Common myeloid progenitor, CD34-positive (primary cell): ENCODE results near the gene PRPF40B.

ENCODE experiments used
- CTCF ChIA-PET: fragments of 350-600 bp; sonication (Branson Sonifier 250); formaldehyde crosslinking; loops from one replicate; lab custom pipeline; 2021; ENCODE audit warnings: antibody characterized with exemption; lab: Charles Lee
- POLR2A ChIA-PET: fragments of 350-600 bp; sonication (Branson Sonifier 250); formaldehyde crosslinking; loops from one replicate; lab custom pipeline; 2021; ENCODE audit warnings: antibody characterized with exemption; lab: Charles Lee
- DNase-seq, 3 donors: peaks; one replicate each; pipeline versions ENCODE4 v3.0.0 to v3.0.0-alpha.2; 2013
- H3K27ac ChIP-seq, 2 experiments: 1 replicate in 1 of 2; 2 replicates in 1 of 2; pipeline ENCODE4 v1.7.0; 2013; ENCODE audit warnings: inconsistent platforms in 2 of 2, low read length in 2 of 2, mild to moderate bottlenecking in 2 of 2, low read depth in 1 of 2, moderate library complexity in 1 of 2; ENCODE audit not compliant: severe bottlenecking in 2 of 2, insufficient read depth in 1 of 2, poor library complexity in 1 of 2
- H3K27me3 ChIP-seq, 5 experiments: replicated peaks in 2 of 5; 1 replicate in 3 of 5; 2 replicates in 2 of 5; pipeline versions ENCODE4 v1.6.1 to v1.7.0; 2013; ENCODE audit warnings: low read length in 4 of 5, mild to moderate bottlenecking in 2 of 5, moderate library complexity in 2 of 5, inconsistent platforms in 1 of 5; ENCODE audit not compliant: insufficient read depth in 5 of 5, control insufficient read depth in 4 of 5
- H3K36me3 ChIP-seq, 4 experiments: 1 replicate in 2 of 4; 2 replicates in 2 of 4; pipeline versions ENCODE4 v1.6.1 to v1.7.0; 2013; ENCODE audit warnings: low read length in 3 of 4, control low read depth in 1 of 4, mild to moderate bottlenecking in 1 of 4; ENCODE audit not compliant: control insufficient read depth in 4 of 4, insufficient read depth in 4 of 4
- H3K4me1 ChIP-seq, 4 experiments: 1 replicate in 3 of 4; 2 replicates in 1 of 4; pipeline versions ENCODE4 v1.6.1 to v1.7.1; 2013; ENCODE audit warnings: low read length in 3 of 4, mild to moderate bottlenecking in 3 of 4, control low read depth in 1 of 4, inconsistent platforms in 1 of 4, moderate library complexity in 1 of 4; ENCODE audit not compliant: control insufficient read depth in 4 of 4, insufficient read depth in 4 of 4; ENCODE audit errors: control extremely low read depth in 1 of 4
- H3K4me3 ChIP-seq, 7 experiments: 1 replicate in 4 of 7; 2 replicates in 3 of 7; pipeline versions ENCODE4 v1.5.1 to v1.7.0; 2013; ENCODE audit warnings: mild to moderate bottlenecking in 7 of 7, low read length in 6 of 7, moderate library complexity in 6 of 7, inconsistent platforms in 2 of 7, low read depth in 2 of 7, control low read depth in 1 of 7; ENCODE audit not compliant: insufficient read depth in 4 of 7, control insufficient read depth in 1 of 7; ENCODE audit errors: extremely low read depth in 1 of 7
- H3K9me3 ChIP-seq, 5 experiments: 1 replicate in 4 of 5; 2 replicates in 1 of 5; pipeline versions ENCODE4 v1.6.1 to v1.7.1; 2013; ENCODE audit warnings: low read length in 4 of 5, mild to moderate bottlenecking in 2 of 5, inconsistent platforms in 1 of 5, low read depth in 1 of 5, moderate library complexity in 1 of 5; ENCODE audit not compliant: control insufficient read depth in 4 of 5, insufficient read depth in 2 of 5; ENCODE audit errors: control extremely low read depth in 1 of 5
- WGBS: methylation state at CpG from one replicate; pipeline ENCODE4 v1.1.5; 2013; ENCODE audit not compliant: insufficient coverage; 5-methylcytosine and 5-hydroxymethylcytosine counted together

PRPF40B gene

DNA sequence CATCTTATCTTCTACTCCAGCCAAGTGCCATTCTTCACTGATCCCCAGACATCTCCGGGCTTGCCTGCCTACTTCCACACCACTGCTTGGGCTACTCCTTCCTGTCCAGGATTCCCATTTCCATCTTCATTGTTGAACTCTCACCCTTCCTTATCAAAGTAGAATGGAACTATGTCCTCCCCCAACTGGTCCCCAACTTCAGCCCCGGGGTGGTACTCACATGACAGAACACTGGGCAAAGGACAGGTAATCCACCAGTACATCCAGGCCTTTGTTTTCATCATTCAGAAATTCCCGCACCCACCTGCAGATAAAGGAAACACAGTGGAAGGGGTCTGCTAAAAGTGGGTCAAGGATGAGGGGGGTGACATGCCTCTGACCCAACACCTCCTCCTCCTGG is 38.4 kb downstream of the PRPF40B start:
- WGBS, result 100% methylated on average over 2 of the region's 3 CpGs
- H3K36me3 ChIP-seq, result peaks cover 0 to 14% (median 6%) of the 10 kb centered on the region in 4 experiments
- ChIA-PET POLR2A (interaction anchor here (1.4 to 2.4 kb wide), 2 partner anchors 11 to 42 kb away, joined by 6 to 41 read pairs; no protein-coding TSS in a partner anchor), CTCF (interaction anchor here (1.5 to 40.7 kb wide), 6 partner anchors 10 to 52 kb away, joined by 6 to 929 read pairs (median 33); partner anchors contain the start of gene FMNL3)
- no peaks in the 10 kb centered on the region for H3K27me3 ChIP-seq
- no peak overlapping the region for H3K27ac ChIP-seq
- peak overlapping the region in 1 of 7 experiments; percentile 61 for H3K4me3 ChIP-seq
- peaks cover 23 to 57% (median 51%) of the 10 kb centered on the region in 4 experiments for H3K4me1 ChIP-seq
- no peaks in the 10 kb centered on the region for H3K9me3 ChIP-seq
- no peak for DNase-seq

DNA sequence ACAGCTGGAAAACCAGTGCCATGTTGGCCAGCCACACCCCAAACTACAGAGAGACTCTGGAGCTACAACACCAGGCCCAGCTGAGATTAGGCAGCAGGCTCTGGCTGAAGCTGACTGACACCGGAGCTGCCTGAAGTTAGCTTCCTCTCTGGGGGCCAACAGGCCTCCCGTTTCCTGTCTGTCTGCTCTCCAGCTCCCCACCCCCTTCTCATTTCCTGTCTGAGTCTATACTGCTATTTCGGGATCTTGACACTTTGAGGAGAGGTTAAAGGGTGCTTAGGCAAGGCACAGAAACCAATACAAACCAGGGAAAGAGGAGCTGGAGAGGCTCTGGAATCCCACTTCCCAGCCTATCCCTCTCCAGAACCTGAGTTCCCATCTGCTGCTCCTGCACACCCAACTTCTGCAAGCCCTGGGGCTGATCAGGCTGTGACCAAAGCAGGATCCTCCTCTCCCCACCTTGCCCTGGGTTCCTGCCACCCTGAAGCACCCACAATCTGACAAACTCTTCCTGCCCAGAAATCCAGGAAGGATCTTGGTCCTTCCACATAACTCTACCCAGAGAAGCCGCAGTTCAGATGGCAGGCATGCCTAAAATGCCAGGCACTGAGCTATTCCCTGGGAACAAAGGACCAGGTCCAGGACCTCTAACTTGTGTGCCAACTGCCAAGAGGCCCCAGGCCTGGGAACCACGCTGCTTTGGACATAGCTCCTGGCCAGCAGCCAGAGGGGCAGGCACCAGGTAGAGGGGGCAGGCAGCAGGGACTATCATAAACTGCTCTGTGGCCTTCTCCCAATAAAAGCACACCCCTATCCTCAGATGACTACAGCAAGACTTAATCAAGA is 39.9 kb downstream of the PRPF40B start:
- POLR2A ChIA-PET, result interaction anchor here (0.5 to 2.4 kb wide), 13 partner anchors 8 to 110 kb away, joined by 3 to 41 read pairs (median 4); partner anchors contain the start of genes FMNL3 and TMBIM6
- H3K27ac ChIP-seq, result peak overlapping the region; percentile 25 to 75
- H3K9me3 ChIP-seq, result no peaks in the 10 kb centered on the region
- no peaks in the 10 kb centered on the region for H3K27me3 ChIP-seq
- peaks cover 0 to 1% (median under 1%) of the 10 kb centered on the region in 4 experiments for H3K36me3 ChIP-seq
- 0% methylated on average over 3 of the region's 5 CpGs for WGBS
- H3K4me1 ChIP-seq, result peaks cover 23 to 57% (median 51%) of the 10 kb centered on the region in 4 experiments
- CTCF ChIA-PET, result interaction anchor here (0.9 to 40.7 kb wide), 14 partner anchors 9 to 115 kb away, joined by 3 to 929 read pairs (median 10); partner anchors contain the start of genes FMNL3 and TMBIM6
- DNase-seq, result peak; percentile 68 to 90 (median 86)
- peak overlapping the region in 4 of 7 experiments; percentile 42 to 61 (median 50) for H3K4me3 ChIP-seq

DNA sequence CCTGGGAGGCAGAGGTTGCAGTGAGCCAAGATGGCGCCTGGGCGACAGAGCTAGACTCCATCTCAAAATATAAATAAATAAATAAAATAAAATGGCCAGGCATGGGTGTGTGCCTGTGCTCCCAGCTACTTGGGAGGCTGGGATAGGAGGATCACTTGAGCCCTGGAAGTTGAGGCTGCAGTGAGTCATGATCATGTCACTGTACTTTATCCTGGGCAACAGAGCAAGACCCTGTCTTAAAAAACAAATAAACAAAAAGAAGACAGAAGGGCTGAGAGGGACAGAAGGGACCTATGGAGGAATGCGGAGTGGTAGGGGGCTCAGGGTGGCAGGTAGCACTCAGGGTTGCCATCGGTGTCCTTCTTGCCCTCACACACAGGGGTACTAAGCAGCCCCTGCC is 40.8 kb downstream of the PRPF40B start:
- Histone ChIP-seq H3K4me3 (no peak overlapping the region), H3K27me3 (no peaks in the 10 kb centered on the region), H3K27ac (no peak overlapping the region), H3K36me3 (no peaks in the 10 kb centered on the region), H3K9me3 (no peaks in the 10 kb centered on the region), H3K4me1 (peaks cover 23 to 57% (median 51%) of the 10 kb centered on the region in 4 experiments)
- no peak for DNase-seq
- 100% methylated on average over 2 of the region's 4 CpGs for WGBS
- POLR2A ChIA-PET, result interaction anchor here (0.6 to 1.3 kb wide), 4 partner anchors 9 to 39 kb away, joined by 3 read pairs; no protein-coding TSS in a partner anchor
- CTCF ChIA-PET, result interaction anchor here (1.0 to 40.7 kb wide), 8 partner anchors 9 to 114 kb away, joined by 3 to 929 read pairs (median 14); partner anchors contain the start of gene FMNL3

DNA sequence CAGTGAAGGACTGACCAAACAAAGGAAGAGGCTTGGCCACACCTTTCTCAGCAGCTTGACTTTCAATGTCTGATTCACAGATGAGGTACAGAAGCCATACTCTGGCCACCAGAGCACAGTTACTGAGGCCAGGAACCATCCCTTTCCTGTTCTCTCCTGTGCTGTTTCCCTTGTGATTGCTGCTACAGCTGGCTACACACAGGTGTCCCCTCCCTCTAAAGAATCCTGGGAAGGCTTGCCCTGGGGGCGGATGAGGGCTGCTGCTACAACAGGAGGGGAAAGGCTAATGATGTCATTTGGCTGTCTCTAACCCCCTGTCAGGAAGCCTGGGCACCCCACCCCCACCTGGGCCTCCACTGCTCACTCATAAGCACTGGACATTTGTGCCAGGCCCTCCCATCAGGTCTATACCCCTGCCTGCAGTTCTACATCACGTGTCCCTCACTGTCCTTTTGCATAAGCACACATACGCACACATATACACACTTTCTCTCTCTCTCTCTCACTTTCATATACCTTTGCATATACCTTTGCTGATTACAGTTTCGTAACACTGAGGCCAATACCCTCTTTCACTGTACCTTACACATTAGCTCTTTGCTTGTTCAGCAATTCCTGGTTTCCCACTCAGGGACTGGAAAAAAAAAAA is 41.4 kb downstream of the PRPF40B start:
- no peaks in the 10 kb centered on the region for H3K9me3 ChIP-seq
- H3K27me3 ChIP-seq, result no peaks in the 10 kb centered on the region
- H3K4me1 ChIP-seq, result peaks cover 23 to 57% (median 51%) of the 10 kb centered on the region in 4 experiments
- 81% methylated on average over 4 of the region's 4 CpGs for WGBS
- ChIA-PET POLR2A (interaction anchor here (0.8 to 1.2 kb wide), 5 partner anchors 10 to 42 kb away, joined by 3 to 5 read pairs (median 3); partner anchors contain the start of gene FMNL3), CTCF (interaction anchor here (0.9 to 40.7 kb wide), 7 partner anchors 8 to 49 kb away, joined by 3 to 929 read pairs (median 16); partner anchors contain the start of gene FMNL3)
- no peaks in the 10 kb centered on the region for H3K36me3 ChIP-seq
- no peak overlapping the region for H3K4me3 ChIP-seq
- no peak for DNase-seq
- peak overlapping the region in 1 of 2 experiments; percentile 7 for H3K27ac ChIP-seq

DNA sequence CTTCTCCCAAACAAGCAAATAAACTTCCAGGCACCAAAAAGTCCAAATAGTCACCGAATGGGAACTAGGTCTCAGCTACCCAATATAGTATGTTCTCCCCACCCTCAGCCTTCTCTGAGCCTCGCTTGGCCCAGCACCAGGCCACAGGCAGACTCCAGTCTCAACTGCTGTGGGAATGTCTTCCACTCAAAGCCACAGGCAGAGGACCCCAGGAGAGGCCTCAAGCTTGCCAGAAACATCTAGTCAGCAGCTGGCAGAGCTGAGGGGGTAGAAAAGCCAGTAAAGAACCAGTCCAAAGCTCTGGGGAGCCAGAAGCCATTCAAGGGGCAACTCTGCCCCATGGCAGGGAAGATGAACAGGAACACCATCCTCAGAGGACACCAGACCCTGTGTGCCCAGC is 42.0 kb downstream of the PRPF40B start:
- Histone ChIP-seq H3K4me1 (peaks cover 27 to 64% (median 58%) of the 10 kb centered on the region in 4 experiments), H3K27me3 (no peaks in the 10 kb centered on the region), H3K27ac (no peak overlapping the region), H3K36me3 (no peaks in the 10 kb centered on the region), H3K4me3 (no peak overlapping the region), H3K9me3 (no peaks in the 10 kb centered on the region)
- ChIA-PET POLR2A (interaction anchor here (0.8 to 1.2 kb wide), 3 partner anchors 9 to 41 kb away, joined by 3 to 5 read pairs (median 4); partner anchors contain the start of gene FMNL3), CTCF (interaction anchor here (0.6 to 40.7 kb wide), 7 partner anchors 8 to 49 kb away, joined by 3 to 929 read pairs (median 3); partner anchors contain the start of gene FMNL3)
- 77% methylated on average over 2 of the region's 2 CpGs for WGBS
- DNase-seq, result no peak

DNA sequence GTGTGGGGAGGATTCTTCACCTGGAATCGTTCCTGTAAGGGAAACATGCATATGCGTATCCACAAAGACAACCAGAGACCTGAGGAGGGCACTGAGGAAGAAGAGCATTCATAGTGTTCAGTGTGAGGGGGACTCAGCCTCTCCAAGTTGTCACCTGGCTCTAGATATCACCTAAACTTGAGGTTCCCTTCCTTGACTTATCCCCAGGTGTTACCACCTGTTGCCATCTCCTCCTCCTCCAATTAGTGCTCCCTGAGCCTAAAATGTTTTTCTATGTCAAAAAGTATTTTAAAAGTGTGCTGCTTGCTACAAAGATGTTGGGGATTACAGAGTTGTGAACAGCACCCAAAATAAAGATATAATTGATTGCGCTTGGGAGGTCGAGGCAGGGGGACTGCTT is 42.8 kb downstream of the PRPF40B start:
- H3K4me1 ChIP-seq, result peaks cover 32 to 64% (median 62%) of the 10 kb centered on the region in 4 experiments
- no peak for DNase-seq
- no peaks in the 10 kb centered on the region for H3K27me3 ChIP-seq
- no peak overlapping the region for H3K27ac ChIP-seq
- 92% methylated on average over 4 of the region's 4 CpGs for WGBS
- no peaks in the 10 kb centered on the region for H3K36me3 ChIP-seq
- no peak overlapping the region for H3K4me3 ChIP-seq
- CTCF ChIA-PET, result interaction anchor here (0.6 to 40.7 kb wide), 3 partner anchors 18 to 48 kb away, joined by 3 to 929 read pairs (median 167); partner anchors contain the start of gene FMNL3
- POLR2A ChIA-PET, result no interaction called here
- no peaks in the 10 kb centered on the region for H3K9me3 ChIP-seq
